Gastrocnemius medialis (tissue), 4 donors: ENCODE data around the gene CARD14. TPM values are rescaled to one million over a fixed set of nuclear protein-coding genes. Genes with fewer than 3 reads are reported as not detected.
"Not testable (repeated sequence)": the region's sequence is repeated elsewhere in the genome, so short reads cannot be mapped to it uniquely, and the experiment has no call there.

Experiments used
- ATAC-seq, 2 donors: fragments of 150-250 bp; one replicate each; pipeline ENCODE4 v1.9.1; 2016
- DNase-seq, 2 donors: peaks; one replicate each; pipeline ENCODE4 v3.0.0-alpha.2; 2019
- H3K27ac ChIP-seq, 4 donors: fragments of 200-600 bp; sonication (generic); 1 replicate in 1 of 4; 2 replicates in 3 of 4; pipeline ENCODE4 v1.5.1; 2016 to 2018; ENCODE audit warnings: mild to moderate bottlenecking in 2 of 4, moderate library complexity in 1 of 4
- H3K27me3 ChIP-seq, 3 donors: fragments of 200-600 bp; sonication (generic) in 2 of 3; 1 replicate in 1 of 3; 2 replicates in 2 of 3; pipeline versions ENCODE4 v1.5.1 to v1.6.0; 2016 to 2019; ENCODE audit warnings: mild to moderate bottlenecking in 1 of 3, moderate library complexity in 1 of 3
- H3K36me3 ChIP-seq, 2 donors: fragments of 200-600 bp; sonication (generic) in 1 of 2; one replicate each; pipeline ENCODE4 v1.5.1; 2017 to 2018
- H3K4me1 ChIP-seq, 2 donors: fragments of 200-600 bp; sonication (generic) in 1 of 2; one replicate each; pipeline ENCODE4 v1.5.1; 2016 to 2017; ENCODE audit warnings: mild to moderate bottlenecking in 2 of 2
- H3K4me3 ChIP-seq, 4 donors: fragments of 200-600 bp; sonication (generic) in 3 of 4; 1 replicate in 1 of 4; 2 replicates in 3 of 4; pipeline ENCODE4 v1.5.1; 2016 to 2019; ENCODE audit warnings: mild to moderate bottlenecking in 2 of 4
- H3K9me3 ChIP-seq, 3 donors: fragments of 200-600 bp; sonication (generic) in 2 of 3; 1 replicate in 1 of 3; 2 replicates in 2 of 3; pipeline ENCODE4 v1.5.1; 2016 to 2019
- CTCF ChIP-seq, 5 experiments: fragments of 450-650 bp in 3 of 5; fragments of 200-600 bp in 2 of 5; sonication (generic) in 2 of 5; IDR thresholded peaks in 4 of 5; conservative IDR thresholded peaks in 1 of 5; 1 replicate in 4 of 5; 2 replicates in 1 of 5; pipeline ENCODE4 v1.5.1; 2016 to 2019; ENCODE audit warnings: antibody characterized with exemption in 5 of 5, mild to moderate bottlenecking in 3 of 5, moderate library complexity in 3 of 5
- POLR2A ChIP-seq, 2 donors: fragments of 450-650 bp; IDR thresholded peaks; one replicate each; pipeline ENCODE4 v1.6.1; 2017; ENCODE audit warnings: antibody characterized with exemption in 2 of 2, mild to moderate bottlenecking in 2 of 2, moderate library complexity in 2 of 2
- in situ Hi-C, 4 donors: fragments of 200-750 bp; cut with MboI; loops; one replicate each; pipeline versions ENCODE4 v1.15.0 to v1.8.0; 2017; ENCODE audit warnings: low sequenced_read_pairs in 4 of 4
- intact Hi-C: fragments of 100-400 bp; cut with DNase I; formaldehyde crosslinking; loops from one replicate; pipeline ENCODE4 v1.15.1; 2023; ENCODE audit warnings: low total_unique reads
- total RNA-seq, 4 donors: library from RNA; depleted of rRNA; stranded (reverse); fragments of >200 nt; gene quantifications; one replicate each; pipeline versions ENCODE4 v1.1.0 to v1.2.3, GENCODE V29; 2016

CARD14 gene
- total RNA-seq, 4 donors from 2014 or later = not detected

- peaks cover 13 to 17% of the 10 kb centered on the region in 2 donors for H3K4me1 ChIP-seq
- H3K27ac ChIP-seq = peak overlapping the region; percentile 71 to 83 (median 74)
- H3K4me3 ChIP-seq = no peak overlapping the region
- no peaks in the 10 kb centered on the region for H3K27me3 ChIP-seq
- intact Hi-C loops (no loop called here), in situ Hi-C loops (no loop called here)
- TF ChIP-seq POLR2A (IDR thresholded peaks at IDR 0.05) (no peak), CTCF (IDR thresholded peaks at IDR 0.05 in 4 of 5, conservative IDR thresholded peaks at IDR 0.05 in 1 of 5) (no peak)
- no peaks in the 10 kb centered on the region for H3K9me3 ChIP-seq
- ATAC-seq = peak; percentile 72 to 87
- peaks cover 0 to 10% of the 10 kb centered on the region in 2 donors for H3K36me3 ChIP-seq
- peak in 1 of 2 donors; percentile 44 for DNase-seq
Observed at GRCh38 chr17:80254396-80255251, 84.8 kb downstream of the CARD14 start.

GRCh38 chr17:80256034-80256350 is 86.2 kb downstream of the CARD14 start:
- Histone ChIP-seq H3K4me3 (no peak overlapping the region), H3K36me3 (peaks cover 0 to 10% of the 10 kb centered on the region in 2 donors), H3K27me3 (no peaks in the 10 kb centered on the region), H3K4me1 (peaks cover 13 to 20% of the 10 kb centered on the region in 2 donors), H3K27ac (no peak overlapping the region), H3K9me3 (no peaks in the 10 kb centered on the region)
- intact Hi-C loops = no loop called here
- TF ChIP-seq POLR2A (IDR thresholded peaks at IDR 0.05) = no peak
- TF ChIP-seq CTCF (IDR thresholded peaks at IDR 0.05 in 4 of 5, conservative IDR thresholded peaks at IDR 0.05 in 1 of 5) = no peak
- DNase-seq = no peak
- in situ Hi-C loops = no loop called here
- no peak for ATAC-seq

- Histone ChIP-seq H3K36me3 (no peaks in the 10 kb centered on the region), H3K4me3 (no peak overlapping the region), H3K27ac (no peak overlapping the region), H3K4me1 (peaks cover 26 to 35% of the 10 kb centered on the region in 2 donors), H3K27me3 (no peaks in the 10 kb centered on the region), H3K9me3 (no peaks in the 10 kb centered on the region)
- TF ChIP-seq CTCF (IDR thresholded peaks at IDR 0.05 in 4 of 5, conservative IDR thresholded peaks at IDR 0.05 in 1 of 5) = no peak
- no peak for TF ChIP-seq POLR2A (IDR thresholded peaks at IDR 0.05)
- ATAC-seq (no peak), DNase-seq (no peak)
- intact Hi-C loops (no loop called here), in situ Hi-C loops (no loop called here)
Observed at GRCh38 chr17:80257716-80258213, 87.9 kb downstream of the CARD14 start.

- in situ Hi-C loops, H3K27me3 ChIP-seq, ATAC-seq, H3K4me3 ChIP-seq, intact Hi-C loops, H3K9me3 ChIP-seq, DNase-seq, H3K36me3 ChIP-seq: not testable (repeated sequence)
- H3K27ac ChIP-seq = peak overlapping the region in 1 of 4 donors; percentile 37
- peaks cover 31 to 40% of the 10 kb centered on the region in 2 donors for H3K4me1 ChIP-seq
Observed at GRCh38 chr17:80258296-80258695, 88.5 kb downstream of the CARD14 start.

Other genes starting within 250 kb of the CARD14 start
- gene TBC1D16, start 134.2 kb upstream of the CARD14 start, total RNA-seq = 1 to 10 TPM; 5.8 to 8.1 (median 7.0) TPM
- 1 to 10 TPM in 2 of 4 donors, under 1 TPM in 2; 0.18 to 2.1 (median 1.1) TPM for gene CCDC40, start 133.4 kb upstream of the CARD14 start, total RNA-seq
- gene GAA, start 68.4 kb upstream of the CARD14 start, total RNA-seq = 10 to 100 TPM; 39.2 to 72.3 (median 70.1) TPM
- gene EIF4A3, start 22.9 kb upstream of the CARD14 start, total RNA-seq = 10 to 100 TPM; 27.4 to 32.8 (median 30.0) TPM
- gene SGSH, start 50.3 kb downstream of the CARD14 start, total RNA-seq = 10 to 100 TPM in 1 of 4 donors, 1 to 10 TPM in 3; 3.2 to 11.7 (median 6.1) TPM
- gene SLC26A11, start 50.4 kb downstream of the CARD14 start, total RNA-seq = 1 to 10 TPM; 2.6 to 3.3 (median 3.1) TPM
- gene RNF213, start 90.8 kb downstream of the CARD14 start, total RNA-seq = 10 to 100 TPM; 24.1 to 51.8 (median 28.6) TPM
- 10 to 100 TPM in 3 of 4 donors, 1 to 10 TPM in 1; 9.1 to 24.1 (median 18.0) TPM for gene ENDOV, start 245.1 kb downstream of the CARD14 start, total RNA-seq